GM12878 (cell line): ENCODE results near the gene PPP2R2D. TPM values are rescaled to one million over a fixed set of nuclear protein-coding genes. Genes with fewer than 3 reads are reported as not detected.

ENCODE experiments used
- ATAC-seq: fragments of 200-7000 bp; cut with Tn5 transposase; 3 replicates; pipeline ENCODE4 v1.9.1; 2020; ENCODE audit warnings: mild to moderate bottlenecking, moderate library complexity
- BruUV-seq: library from RNA; stranded (reverse); fragments of 400-500 nt; replicated peaks from 2 replicates; lab custom pipeline; 2021; lab: Mats Ljungman, UMichigan
- CTCF ChIA-PET: fragments of 300-600 bp; sonication (Branson Sonifier 250); formaldehyde crosslinking; extraction: SDS; loops from one replicate; lab custom pipeline; 2021; ENCODE audit warnings: inconsistent platforms; lab: Yijun Ruan, JAX
- POLR2A ChIA-PET: fragments of 350-600 bp; formaldehyde crosslinking; extraction: SDS; loops from one replicate; lab custom pipeline; 2021; ENCODE audit warnings: inconsistent platforms; lab: Charles Lee
- RAD21 ChIA-PET: fragments of 300-600 bp; sonication (Branson Sonifier 250); formaldehyde crosslinking; loops from one replicate; lab custom pipeline; 2023; ENCODE audit warnings: antibody characterized with exemption; ENCODE audit not compliant: unreplicated experiment; lab: Charles Lee
- SMC1A ChIA-PET: fragments of 300-600 bp; sonication (Branson Sonifier 250); formaldehyde crosslinking; loops from one replicate; lab custom pipeline; 2023; ENCODE audit not compliant: unreplicated experiment, uncharacterized antibody; lab: Charles Lee
- DNase-seq: peaks from one replicate; pipeline ENCODE4 v3.0.0-alpha.2; 2011; ENCODE audit warnings: low read depth, low spot score
- FAIRE-seq: peaks from 3 replicates; lab custom pipeline; 2011; peaks lifted over from hg19 to GRCh38; lab: Jason Lieb, UNC
- H2AFZ ChIP-seq: 2 replicates; pipeline ENCODE4 v1.6.0; 2011; ENCODE audit warnings: low read depth, low read length, control low read depth; ENCODE audit not compliant: control insufficient read depth
- H3K27ac ChIP-seq: 2 replicates; pipeline ENCODE4 v1.5.1; 2011; ENCODE audit warnings: control low read depth; ENCODE audit not compliant: control insufficient read depth, insufficient read depth
- H3K27me3 ChIP-seq, 2 experiments: replicated peaks in 1 of 2; 2 replicates each; pipeline versions ENCODE4 v1.6.0 to v1.6.1; 2011; ENCODE audit warnings: low read length in 1 of 2; ENCODE audit not compliant: control insufficient read depth in 2 of 2, insufficient read depth in 2 of 2
- H3K36me3 ChIP-seq, 2 experiments: 2 replicates each; pipeline ENCODE4 v1.5.1; 2011; ENCODE audit warnings: low read length in 1 of 2; ENCODE audit not compliant: control insufficient read depth in 2 of 2, insufficient read depth in 2 of 2
- H3K4me1 ChIP-seq: 2 replicates; pipeline ENCODE4 v1.6.1; 2011; ENCODE audit warnings: mild to moderate bottlenecking, low read length, moderate library complexity, mixed read lengths; ENCODE audit not compliant: control insufficient read depth, insufficient read depth
- H3K4me2 ChIP-seq: 2 replicates; pipeline ENCODE4 v1.6.0; 2011; ENCODE audit warnings: control low read depth; ENCODE audit not compliant: control insufficient read depth, insufficient read depth
- H3K4me3 ChIP-seq: fragments of 200-600 bp; sonication (generic); 2 replicates; pipeline ENCODE4 v1.5.1; 2016
- H3K79me2 ChIP-seq: 2 replicates; pipeline ENCODE4 v1.6.0; 2011; ENCODE audit warnings: low read length; ENCODE audit not compliant: control insufficient read depth, insufficient read depth
- H3K9ac ChIP-seq: 2 replicates; pipeline ENCODE4 v1.8.0; 2011; ENCODE audit warnings: low read length, control low read depth, mixed read lengths; ENCODE audit not compliant: control insufficient read depth, insufficient read depth
- H3K9me3 ChIP-seq: replicated peaks from 3 replicates; pipeline ENCODE4 v1.5.1; 2011; ENCODE audit warnings: mild to moderate bottlenecking, low read length; ENCODE audit not compliant: control insufficient read depth, insufficient read depth
- H4K20me1 ChIP-seq: 2 replicates; pipeline ENCODE4 v1.6.0; 2011; ENCODE audit not compliant: control insufficient read depth, insufficient read depth
- ATF7 ChIP-seq: fragments of 450-650 bp; IDR thresholded peaks from 2 replicates; pipeline ENCODE4 v1.6.1; 2016; ENCODE audit warnings: low read depth, mild to moderate bottlenecking
- CBFB ChIP-seq: IDR thresholded peaks from 2 replicates; pipeline ENCODE4 v1.6.1; 2016; ENCODE audit warnings: antibody characterized with exemption, low read depth
- EGR1 ChIP-seq, 2 experiments: IDR thresholded peaks; 1 replicate in 1 of 2; 2 replicates in 1 of 2; pipeline ENCODE4 v1.6.1; 2011 to 2012; ENCODE audit warnings: low read depth in 2 of 2, low read length in 2 of 2, borderline replicate concordance in 1 of 2, mild to moderate bottlenecking in 1 of 2, moderate library complexity in 1 of 2
- IKZF1 ChIP-seq: fragments of 450-650 bp; conservative IDR thresholded peaks from 2 replicates; pipeline ENCODE4 v1.6.1; 2017; ENCODE audit warnings: antibody characterized with exemption, mild to moderate bottlenecking
- MLLT1 ChIP-seq: fragments of 450-650 bp; IDR thresholded peaks from 2 replicates; pipeline ENCODE4 v1.6.1; 2016; ENCODE audit warnings: mild to moderate bottlenecking
- NFIC ChIP-seq: IDR thresholded peaks from 2 replicates; pipeline ENCODE4 v1.6.1; 2012; ENCODE audit warnings: low read depth, mild to moderate bottlenecking, inconsistent platforms, low read length, moderate library complexity
- NFXL1 ChIP-seq: fragments of 450-650 bp; IDR thresholded peaks from 2 replicates; pipeline ENCODE4 v1.6.1; 2017; ENCODE audit warnings: antibody characterized with exemption, mild to moderate bottlenecking, borderline replicate concordance
- POU2F2 ChIP-seq: IDR thresholded peaks from 3 replicates; pipeline ENCODE4 v1.6.1; 2011; ENCODE audit warnings: low read depth, mild to moderate bottlenecking, low read length, borderline replicate concordance
- SRF ChIP-seq, 2 experiments: IDR thresholded peaks; 2 replicates each; pipeline ENCODE4 v1.6.1; 2011; ENCODE audit warnings: low read depth in 2 of 2, low read length in 2 of 2, mild to moderate bottlenecking in 1 of 2, moderate library complexity in 1 of 2
- YBX1 ChIP-seq: fragments of 450-650 bp; IDR thresholded peaks from 2 replicates; pipeline ENCODE4 v1.6.1; 2016; ENCODE audit warnings: antibody characterized with exemption
- ZBED1 ChIP-seq: IDR thresholded peaks from 2 replicates; pipeline ENCODE4 v1.6.1; 2016; ENCODE audit warnings: borderline replicate concordance
- ZNF274 ChIP-seq: IDR thresholded peaks from one replicate; pipeline ENCODE4 v1.8.0; 2011; ENCODE audit not compliant: insufficient read length, insufficient read depth
- ZSCAN29 ChIP-seq: fragments of 450-650 bp; IDR thresholded peaks from 2 replicates; pipeline ENCODE4 v1.6.1; 2017; ENCODE audit warnings: mild to moderate bottlenecking, moderate library complexity
- WGBS: methylation state at CpG from one replicate; pipeline ENCODE4 v1.1.6; 2016; ENCODE audit warnings: low lambda C conversion rate; ENCODE audit not compliant: insufficient replicate concordance, insufficient coverage; ENCODE audit errors: missing lambda C conversion rate; 5-methylcytosine and 5-hydroxymethylcytosine counted together
- in situ Hi-C: fragments of 300-500 bp; cut with MboI; formaldehyde crosslinking; loops from 9 replicates; pipeline ENCODE4 v1.14.3; 2018; ENCODE audit warnings: mixed read lengths
- intact Hi-C: fragments of 100-400 bp; cut with micrococcal nuclease; formaldehyde crosslinking; loops from one replicate; pipeline ENCODE4 v1.14.2; 2022; ENCODE audit not compliant: unreplicated experiment
- polyA plus RNA-seq, 11 experiments: library from polyadenylated mRNA; depleted of rRNA in 4 of 11; unstranded in 6 of 11; stranded (reverse) in 5 of 11; fragments of >200 nt; fragmentation: Nextera tagmentation in 4 of 11; fragmentation: Illumina TruSeq in 1 of 11; extraction: Ambion mirVana in 4 of 11; extraction: Trizol in 1 of 11; gene quantifications; 1 replicate in 1 of 11; 2 replicates in 10 of 11; pipeline versions ENCODE4 v1.2.1 to v1.2.3, GENCODE V29; 2011 to 2016; ENCODE audit warnings: inconsistent platforms in 2 of 11, missing spikeins in 2 of 11, low read depth in 1 of 11
- total RNA-seq, 4 experiments: library from RNA; depleted of rRNA in 3 of 4; stranded (reverse); fragments of >200 nt in 3 of 4; fragmentation: Illumina TruSeq in 1 of 4; extraction: Trizol in 1 of 4; gene quantifications; 2 replicates each; pipeline versions ENCODE4 v1.2.1 to v1.2.3, GENCODE V29; 2013 to 2021
- TF ChIP-seq, protein P1 (sequence below): IDR thresholded peaks from 2 replicates; pipeline ENCODE4 v1.6.1; 2011; ENCODE audit warnings: borderline replicate concordance, low read depth, mild to moderate bottlenecking, moderate library complexity, mixed read lengths, low read length; ENCODE audit not compliant: insufficient read depth; ENCODE audit errors: extremely low read length

PPP2R2D gene
- total and polyA plus RNA-seq, 10 of the 15 experiments (the other 5 are each of a cell fraction or from before 2014, with no cell fraction given): 2.8 to 41.9 (median 21.8) TPM

- H3K4me3 ChIP-seq: peak overlapping the region; percentile 75
- FAIRE-seq: no peak
- H3K27me3 ChIP-seq: no peaks in the 10 kb centered on the region
- ChIA-PET RAD21 (no interaction called here), CTCF (interaction anchor here (1.3 kb wide), 1 partner anchor 81 kb away, joined by 3 read pairs; no protein-coding TSS in a partner anchor), SMC1A (interaction anchor here (0.8 kb wide), 1 partner anchor 78 kb away, joined by 4 read pairs; no protein-coding TSS in a partner anchor), POLR2A (no interaction called here)
- in situ Hi-C loops: no loop called here
- intact Hi-C loops: no loop called here
- H3K36me3 ChIP-seq: peaks cover 0 to 16% of the 10 kb centered on the region in 2 experiments; a peak in 2 of 4 replicates
- no peak overlapping the region for H3K27ac ChIP-seq
- H3K9me3 ChIP-seq: no peaks in the 10 kb centered on the region
- no peak for ATAC-seq
- peak overlapping the region; percentile 72 for H3K4me2 ChIP-seq
- no peak for DNase-seq
- peaks cover 15% of the 10 kb centered on the region for H4K20me1 ChIP-seq
- BruUV-seq: no TSS peak
- 88% methylated on average over 3 of the region's 3 CpGs for WGBS
- peaks cover 83% of the 10 kb centered on the region for H3K79me2 ChIP-seq
- H3K9ac ChIP-seq: peak overlapping the region; percentile 15; the same call in 1 of the 2 replicates
- TF ChIP-seq, protein P1, sequence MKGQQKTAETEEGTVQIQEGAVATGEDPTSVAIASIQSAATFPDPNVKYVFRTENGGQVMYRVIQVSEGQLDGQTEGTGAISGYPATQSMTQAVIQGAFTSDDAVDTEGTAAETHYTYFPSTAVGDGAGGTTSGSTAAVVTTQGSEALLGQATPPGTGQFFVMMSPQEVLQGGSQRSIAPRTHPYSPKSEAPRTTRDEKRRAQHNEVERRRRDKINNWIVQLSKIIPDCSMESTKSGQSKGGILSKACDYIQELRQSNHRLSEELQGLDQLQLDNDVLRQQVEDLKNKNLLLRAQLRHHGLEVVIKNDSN: no peak
- no peak for TF ChIP-seq ZSCAN29
- no peak for TF ChIP-seq ATF7
- no peak for TF ChIP-seq NFIC
- peaks cover 3% of the 10 kb centered on the region for H3K4me1 ChIP-seq
- no peak overlapping the region for H2AFZ ChIP-seq
These were observed 77.6 kb downstream of the PPP2R2D start for GRCh38 chr10:131978366-131978765.

DNA sequence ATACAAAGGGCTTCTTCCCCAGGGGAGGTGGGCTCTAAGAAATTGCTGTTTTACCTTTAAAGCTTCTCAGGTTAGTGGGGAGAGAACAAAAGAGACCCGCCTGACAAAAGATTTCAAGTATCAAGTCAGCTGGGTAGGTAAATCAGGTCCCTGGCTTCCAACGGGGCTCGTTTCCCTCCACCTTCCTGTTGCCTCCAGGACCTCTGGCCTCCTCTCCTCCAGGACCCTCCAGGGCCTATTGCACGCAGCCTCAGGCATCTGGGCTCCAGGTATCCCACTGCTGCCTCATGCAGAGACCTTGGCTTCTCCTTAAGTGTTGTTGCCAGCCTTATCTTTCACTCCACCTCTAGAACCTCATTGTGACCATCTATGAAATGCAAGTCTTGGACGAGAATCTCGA is 78.0 kb downstream of the PPP2R2D start:
- Histone ChIP-seq H3K27ac (no peak overlapping the region; the same call in 1 of the 2 replicates), H3K4me2 (peak overlapping the region; percentile 72), H3K79me2 (peaks cover 80% of the 10 kb centered on the region), H3K4me1 (no peaks in the 10 kb centered on the region; the same call in 1 of the 2 replicates), H3K9ac (peak overlapping the region; percentile 15; the same call in 1 of the 2 replicates), H3K36me3 (peaks cover 0 to 15% of the 10 kb centered on the region in 2 experiments; a peak in 2 of 4 replicates), H4K20me1 (peaks cover 15% of the 10 kb centered on the region), H2AFZ (no peak overlapping the region), H3K4me3 (peak overlapping the region; percentile 75), H3K9me3 (no peaks in the 10 kb centered on the region; the same call in 2 of the 3 replicates), H3K27me3 (no peaks in the 10 kb centered on the region)
- RAD21 ChIA-PET: no interaction called here
- BruUV-seq: no TSS peak
- CTCF ChIA-PET: interaction anchor here (1.3 kb wide), 1 partner anchor 82 kb away, joined by 3 read pairs; no protein-coding TSS in a partner anchor
- WGBS: 78% methylated on average over 6 of the region's 6 CpGs
- intact Hi-C loops (no loop called here), in situ Hi-C loops (no loop called here)
- ATAC-seq: no peak
- DNase-seq: no peak
- POLR2A ChIA-PET: no interaction called here
- SMC1A ChIA-PET: interaction anchor here (0.7 to 0.8 kb wide), 2 partner anchors 36 to 79 kb away, joined by 4 read pairs; no protein-coding TSS in a partner anchor
- FAIRE-seq: no peak
- TF ChIP-seq NFXL1 (no peak), SRF (IDR thresholded peaks at IDR 0.05; ENCODE audit: low read depth in 2 of 2, low read length in 2 of 2) (no peak), CBFB (no peak), IKZF1 (no peak), YBX1 (no peak), MLLT1 (no peak), ZBED1 (no peak), EGR1 (IDR thresholded peaks at IDR 0.05; ENCODE audit: borderline replicate concordance in 1 of 2, low read depth in 2 of 2, low read length in 2 of 2) (no peak), ZNF274 (no peak), POU2F2 (no peak)
